Erythroblast (primary cell): ENCODE data around the gene MIEF1.

Experiments used
- DNase-seq, 2 experiments: peaks; one replicate each; lab custom pipeline; 2025; lab: John Stamatoyannopoulos, UW
- GATA1 ChIP-seq: IDR thresholded peaks from 2 replicates; pipeline ENCODE4 v1.6.1; 2011; ENCODE audit warnings: low read depth, mild to moderate bottlenecking, control low read depth, low read length, moderate library complexity
- POLR2A ChIP-seq: IDR thresholded peaks from 2 replicates; pipeline ENCODE4 v1.6.1; 2011; ENCODE audit warnings: mild to moderate bottlenecking, low read length

MIEF1 gene

GRCh38 chr22:39528080-39528661, 26.1 kb downstream of the MIEF1 start:
- no peak for DNase-seq
- TF ChIP-seq GATA1 (no peak), POLR2A (no peak)

GRCh38 chr22:39528681-39529486, 26.8 kb downstream of the MIEF1 start:
- peak; percentile 95 to 97 for DNase-seq
- TF ChIP-seq POLR2A, result no peak
- no peak for TF ChIP-seq GATA1

DNA sequence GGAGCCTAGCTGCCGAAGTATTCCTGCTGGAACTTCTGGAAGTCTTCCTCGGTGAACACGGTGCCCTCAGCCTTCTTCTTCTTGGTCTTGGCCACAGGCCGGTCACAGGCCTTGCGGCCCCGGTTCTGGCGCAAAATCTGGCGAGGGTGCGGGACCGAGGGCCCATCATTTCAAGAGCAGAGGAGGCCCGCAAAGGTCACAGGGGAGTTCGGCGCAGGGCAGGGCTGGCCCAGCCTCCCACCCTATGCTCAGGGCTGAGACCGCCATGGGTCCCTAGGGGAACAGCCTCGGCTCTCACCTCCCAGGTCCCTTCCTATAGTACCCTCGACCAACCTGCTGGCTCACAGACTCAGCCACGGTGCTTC, 27.4 kb downstream of the MIEF1 start:
- no peak for TF ChIP-seq POLR2A
- TF ChIP-seq GATA1, result no peak
- no peak for DNase-seq

DNA sequence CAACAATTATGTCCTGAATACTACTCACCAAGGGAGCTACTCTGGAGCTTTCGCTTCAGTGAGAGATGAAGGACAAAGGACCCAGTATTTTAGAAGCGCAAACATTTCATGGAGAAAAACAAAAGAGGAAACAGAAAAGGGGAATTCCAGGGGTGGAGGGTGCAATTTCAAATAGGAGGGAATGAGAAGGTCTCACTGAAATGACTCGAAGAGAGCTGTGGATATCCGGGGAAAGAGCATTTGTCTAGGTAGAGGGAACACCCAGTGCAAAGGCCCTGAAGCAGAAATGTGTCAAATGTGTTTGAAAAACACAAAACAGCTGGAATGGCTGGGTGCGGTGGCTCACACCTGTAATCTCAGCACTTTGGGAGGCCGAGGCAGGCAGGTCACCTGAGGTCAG, 28.0 kb downstream of the MIEF1 start:
- no peak for DNase-seq
- TF ChIP-seq POLR2A, result no peak
- TF ChIP-seq GATA1, result no peak

DNA sequence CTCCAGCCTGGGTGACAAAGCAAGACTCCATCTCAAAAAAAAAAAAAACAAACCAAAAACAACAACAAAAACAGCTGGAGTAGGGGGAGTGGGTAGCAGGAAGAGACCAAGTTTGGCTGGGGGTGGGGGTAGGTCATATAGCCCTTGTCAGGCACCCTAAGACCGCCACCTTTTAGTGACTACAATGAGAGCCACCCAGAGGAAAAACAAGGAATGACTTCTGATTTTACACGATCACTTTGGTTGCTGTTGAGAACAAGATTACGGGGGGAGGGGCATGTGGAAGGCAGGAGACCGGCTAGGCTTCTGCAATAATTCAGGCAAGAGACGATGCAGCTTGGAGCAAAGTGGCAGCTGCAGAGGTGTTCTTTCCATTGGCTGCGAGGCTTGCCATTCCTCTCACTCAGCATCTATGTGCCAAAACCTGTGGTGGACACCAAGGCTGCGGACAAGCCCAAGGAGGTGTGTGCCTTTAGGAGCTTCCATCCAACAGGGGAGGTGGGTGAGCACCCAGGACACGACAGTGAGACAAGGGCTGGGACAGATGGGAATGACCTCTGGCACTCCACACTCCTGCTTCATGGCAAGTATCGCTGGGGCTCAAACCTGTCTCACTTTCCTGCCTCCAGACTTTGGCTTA, 28.7 kb downstream of the MIEF1 start:
- TF ChIP-seq GATA1 (no peak), POLR2A (no peak)
- DNase-seq, result peak; percentile 81 to 85

GRCh38 chr22:39532215-39533073, 30.4 kb downstream of the MIEF1 start, which contains the start of gene RPS19BP1:
TSS of gene RPS19BP1 (minus strand) at chr22:39532748. CDS start at chr22:39532738, 10 bp downstream.
- TF ChIP-seq GATA1 (no peak), POLR2A (peak; percentile 91)

DNA sequence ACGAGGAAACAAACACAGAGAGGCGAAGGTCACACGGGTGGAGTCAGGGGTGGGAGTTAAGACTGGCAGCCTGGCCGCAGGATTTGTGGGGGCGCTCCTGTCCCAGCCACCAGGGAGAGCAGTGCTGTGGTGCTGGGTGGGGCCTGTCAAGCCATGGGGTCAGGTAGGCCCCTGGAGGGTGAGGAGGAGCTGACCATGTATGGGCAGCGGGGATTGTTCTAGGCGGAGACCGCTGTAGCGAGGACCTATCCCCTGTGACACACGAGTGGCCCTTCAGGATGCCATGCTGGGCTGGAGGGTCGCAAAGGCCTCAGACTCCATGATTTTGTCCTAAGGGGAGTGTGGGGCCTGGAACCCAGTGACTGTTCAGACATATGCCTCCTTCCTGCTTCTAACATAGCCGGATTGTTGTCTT, 32.0 kb downstream of the MIEF1 start:
- no peak for DNase-seq
- TF ChIP-seq POLR2A (no peak), GATA1 (no peak)

More at GRCh38 chr22:39532215-39533073, 30.4 kb downstream of the MIEF1 start, which contains the start of gene RPS19BP1:
- peak; percentile 100 for DNase-seq

DNA sequence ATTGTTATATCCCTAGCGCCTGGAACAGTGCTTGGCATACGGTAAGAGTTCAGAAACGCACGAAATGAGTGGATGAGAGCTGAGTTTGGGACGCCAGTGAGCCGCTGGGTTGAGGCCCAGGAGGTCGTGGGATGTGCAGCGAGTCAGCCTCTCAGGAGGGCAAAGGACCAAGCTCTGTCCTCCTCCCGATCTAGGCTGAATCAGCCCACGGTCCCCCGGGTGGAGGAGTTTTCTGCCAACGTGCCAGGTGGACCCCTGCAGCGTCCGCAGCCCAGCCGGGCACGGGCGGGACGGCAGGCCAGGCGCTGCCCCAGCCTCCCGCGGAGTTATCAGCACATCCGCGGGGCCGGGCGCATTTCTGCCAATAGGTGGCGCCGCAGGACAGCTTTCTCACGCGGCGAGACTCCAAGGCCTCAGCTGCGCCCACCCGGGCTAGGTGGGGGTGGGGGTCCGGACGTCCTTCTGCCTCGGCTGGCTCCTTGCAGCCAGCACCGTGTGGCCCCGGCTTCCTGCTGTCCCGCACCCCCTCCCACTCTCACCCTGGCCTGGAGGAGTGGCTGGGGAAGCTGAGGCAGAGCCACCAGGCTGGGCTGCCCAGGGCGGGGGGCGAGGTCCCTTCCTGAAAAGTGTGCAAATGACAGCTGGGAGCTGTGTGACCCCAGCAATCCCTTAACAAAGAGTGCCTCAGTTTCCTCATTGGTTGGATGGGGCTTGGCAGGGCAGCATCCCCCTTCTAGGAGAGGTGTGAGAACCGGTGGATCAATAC, 32.7 kb downstream of the MIEF1 start:
- TF ChIP-seq POLR2A, result no peak
- TF ChIP-seq GATA1, result no peak
- peak; percentile 80 to 89 for DNase-seq

- TF ChIP-seq GATA1 (no peak), POLR2A (no peak)
- no peak for DNase-seq
Measured at GRCh38 chr22:39535357-39535725, 33.3 kb downstream of the MIEF1 start.

GRCh38 chr22:39535831-39536449, 33.9 kb downstream of the MIEF1 start:
- no peak for DNase-seq
- no peak for TF ChIP-seq POLR2A
- no peak for TF ChIP-seq GATA1

DNA sequence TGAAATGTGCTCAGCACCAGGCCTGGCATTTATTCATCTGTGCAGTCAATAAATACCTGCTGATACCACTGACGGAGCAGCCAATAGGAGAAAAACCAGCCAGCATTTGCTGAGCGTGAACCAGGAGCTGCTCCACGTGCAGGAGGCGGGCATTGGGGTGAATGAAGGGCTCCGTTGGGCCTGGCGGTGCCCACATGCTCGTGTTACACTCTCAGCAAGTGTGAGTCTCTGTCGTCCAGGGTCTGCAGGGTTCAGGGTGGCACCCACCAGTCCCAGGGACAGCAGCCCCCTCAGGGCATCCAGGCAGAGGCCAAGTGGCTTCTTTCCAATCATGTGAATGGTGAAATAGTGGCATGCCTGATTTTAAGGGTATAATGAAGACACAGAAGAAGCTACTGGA, 34.6 kb downstream of the MIEF1 start:
- TF ChIP-seq POLR2A (no peak), GATA1 (no peak)
- DNase-seq, result no peak

GRCh38 chr22:39537975-39538374, 35.9 kb downstream of the MIEF1 start:
- TF ChIP-seq GATA1 (no peak), POLR2A (no peak)
- no peak for DNase-seq
